Measurements from ENCODE around the gene MAGI1.

DNA sequence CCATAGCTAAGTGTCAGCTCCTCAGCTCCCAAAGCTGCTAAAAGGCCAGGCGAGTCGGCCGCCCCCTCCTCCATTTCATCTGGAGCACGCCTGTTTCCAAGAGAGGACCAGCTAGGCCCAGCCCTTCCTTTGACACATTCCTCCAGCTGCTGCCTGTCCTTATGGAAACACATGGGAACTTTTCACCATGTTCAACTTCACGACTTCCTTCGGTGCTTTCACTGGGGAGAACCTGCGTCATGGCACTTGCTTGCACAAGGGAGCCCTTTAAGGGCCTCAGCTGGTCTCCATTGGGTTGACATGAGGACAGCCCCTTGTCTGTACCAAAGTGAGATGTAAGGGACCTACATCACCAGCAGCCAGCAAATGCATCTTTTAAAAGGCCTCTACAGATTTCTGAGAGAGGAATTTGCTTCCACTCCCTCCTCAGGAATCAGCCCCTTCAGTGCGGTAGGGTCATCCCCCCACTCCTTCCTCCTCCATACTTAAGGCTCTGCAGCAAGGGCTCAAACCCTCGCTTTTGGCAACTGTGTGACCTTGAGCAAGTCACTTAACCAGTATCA lies 2.1 kb downstream of the MAGI1 start:
- TF ChIP-seq CTCF (IDR thresholded peaks at IDR 0.05) (no peak), POLR2A (IDR thresholded peaks at IDR 0.05) (no peak), EP300 (IDR thresholded peaks at IDR 0.05) (no peak)
